ENCODE results near the gene ADI1.

- TF ChIP-seq REST (IDR thresholded peaks at IDR 0.05; ENCODE audit: insufficient read depth in 1 of 2, low read depth in 2 of 2, low read length in 2 of 2) = no peak
- no peak for TF ChIP-seq POLR2AphosphoS5 (IDR thresholded peaks at IDR 0.05; ENCODE audit: low read depth, low read length)
Observed at GRCh38 chr2:3488855-3489763, 30.2 kb downstream of the ADI1 start.
